H1 (cell line): ENCODE measurements around the gene CLBA1.

Experiments
- ASH2L ChIP-seq: fragments of 200-600, 300-600 bp; sonication (generic); IDR thresholded peaks from one replicate; pipeline ENCODE4 v1.7.1; 2017; ENCODE audit warnings: low read length
- CHD1 ChIP-seq: IDR thresholded peaks from 2 replicates; pipeline ENCODE4 v1.6.1; 2012; ENCODE audit warnings: low read depth, low read length, improper control_type of control experiment
- EZH2 ChIP-seq: fragments of 200-600 bp; sonication (generic); IDR thresholded peaks from 2 replicates; pipeline ENCODE4 v1.7.1; 2012; ENCODE audit warnings: low read depth, mild to moderate bottlenecking, moderate library complexity, low read length, inconsistent platforms; ENCODE audit not compliant: severe bottlenecking
- MAFK ChIP-seq: IDR thresholded peaks from 2 replicates; pipeline ENCODE4 v1.6.1; 2012; ENCODE audit warnings: low read depth, mild to moderate bottlenecking, improper control_type of control experiment, low read length
- POU5F1 ChIP-seq: IDR thresholded peaks from 2 replicates; pipeline ENCODE4 v1.6.1; 2011; ENCODE audit warnings: low read depth, mild to moderate bottlenecking, low read length, moderate library complexity
- SAP30 ChIP-seq: fragments of 300-600 bp; sonication (generic); IDR thresholded peaks from 2 replicates; pipeline ENCODE4 v1.7.1; 2012; ENCODE audit warnings: low read length, moderate library complexity, mild to moderate bottlenecking, inconsistent platforms; ENCODE audit not compliant: insufficient read depth, insufficient replicate concordance
- TCF12 ChIP-seq: IDR thresholded peaks from 2 replicates; pipeline ENCODE4 v1.6.1; 2011; ENCODE audit warnings: low read depth, mild to moderate bottlenecking, low read length
- TF ChIP-seq, protein P1 (sequence below): IDR thresholded peaks from 2 replicates; pipeline ENCODE4 v1.6.1; 2012; ENCODE audit warnings: inconsistent platforms

DNA sequence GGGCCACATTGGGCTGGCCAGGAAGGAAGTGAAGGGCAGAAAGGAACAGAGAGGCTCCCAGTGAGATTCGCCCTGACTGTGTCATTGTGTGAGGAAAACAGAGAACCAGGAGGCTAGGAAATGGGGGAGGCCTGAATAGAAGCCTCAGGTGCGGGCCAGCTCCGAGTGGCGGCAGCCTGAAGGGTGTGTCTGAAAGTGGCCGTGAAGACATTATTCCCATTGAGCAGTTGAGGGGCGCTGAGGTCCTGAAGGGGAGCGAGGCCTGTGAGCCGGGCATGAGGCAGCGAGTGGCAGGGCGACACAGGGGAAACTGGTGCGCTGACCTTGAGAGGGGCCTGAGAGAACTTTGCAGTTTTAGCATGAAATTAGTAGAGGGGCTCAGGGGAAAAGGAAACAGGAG lies 6.9 kb downstream of the CLBA1 start:
- TF ChIP-seq MAFK (no peak), POU5F1 (no peak), TCF12 (no peak), ASH2L (no peak), EZH2 (no peak), SAP30 (no peak), CHD1 (no peak)
- TF ChIP-seq, protein P1, sequence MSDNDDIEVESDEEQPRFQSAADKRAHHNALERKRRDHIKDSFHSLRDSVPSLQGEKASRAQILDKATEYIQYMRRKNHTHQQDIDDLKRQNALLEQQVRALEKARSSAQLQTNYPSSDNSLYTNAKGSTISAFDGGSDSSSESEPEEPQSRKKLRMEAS, result no peak
